AG10803 (cell line): ENCODE data around the gene NANS.
"Not testable (repeated sequence)": the region's sequence is repeated elsewhere in the genome, so short reads cannot be mapped to it uniquely, and the experiment has no call there.

ENCODE experiments used
- DNase-seq: peaks from one replicate; pipeline ENCODE4 v3.0.0; 2010; ENCODE audit warnings: low read depth
- H3K4me3 ChIP-seq: 2 replicates; pipeline ENCODE4 v1.5.1; 2011; ENCODE audit warnings: mild to moderate bottlenecking, low read length, control low read depth
- TF ChIP-seq, protein P1 (sequence below): conservative IDR thresholded peaks from 2 replicates; pipeline ENCODE4 v1.5.1; 2011; ENCODE audit warnings: mild to moderate bottlenecking, low read length, control low read depth, inconsistent platforms

NANS gene

DNA sequence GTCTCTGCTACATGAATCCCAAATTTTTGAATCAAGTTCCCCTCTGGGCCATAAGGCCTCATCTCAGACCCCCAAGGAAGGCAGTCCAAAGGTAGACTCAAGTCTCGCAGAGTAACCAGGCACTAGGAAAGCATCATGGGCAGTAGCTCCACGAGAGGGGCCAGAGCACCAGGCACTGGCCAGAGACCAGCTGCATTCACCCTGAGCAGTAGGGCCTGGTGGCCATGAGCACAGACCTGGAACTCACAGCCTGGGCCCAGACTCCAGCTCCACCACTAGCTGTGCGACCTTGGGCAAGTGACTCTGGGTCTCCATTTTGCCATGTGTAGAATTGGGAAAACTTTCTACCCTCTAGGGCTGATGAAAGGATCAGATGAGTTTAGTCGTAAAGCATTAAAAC, 28.5 kb downstream of the NANS start:
- H3K4me3 ChIP-seq, result no peak overlapping the region
- no peak for DNase-seq
- TF ChIP-seq, protein P1, sequence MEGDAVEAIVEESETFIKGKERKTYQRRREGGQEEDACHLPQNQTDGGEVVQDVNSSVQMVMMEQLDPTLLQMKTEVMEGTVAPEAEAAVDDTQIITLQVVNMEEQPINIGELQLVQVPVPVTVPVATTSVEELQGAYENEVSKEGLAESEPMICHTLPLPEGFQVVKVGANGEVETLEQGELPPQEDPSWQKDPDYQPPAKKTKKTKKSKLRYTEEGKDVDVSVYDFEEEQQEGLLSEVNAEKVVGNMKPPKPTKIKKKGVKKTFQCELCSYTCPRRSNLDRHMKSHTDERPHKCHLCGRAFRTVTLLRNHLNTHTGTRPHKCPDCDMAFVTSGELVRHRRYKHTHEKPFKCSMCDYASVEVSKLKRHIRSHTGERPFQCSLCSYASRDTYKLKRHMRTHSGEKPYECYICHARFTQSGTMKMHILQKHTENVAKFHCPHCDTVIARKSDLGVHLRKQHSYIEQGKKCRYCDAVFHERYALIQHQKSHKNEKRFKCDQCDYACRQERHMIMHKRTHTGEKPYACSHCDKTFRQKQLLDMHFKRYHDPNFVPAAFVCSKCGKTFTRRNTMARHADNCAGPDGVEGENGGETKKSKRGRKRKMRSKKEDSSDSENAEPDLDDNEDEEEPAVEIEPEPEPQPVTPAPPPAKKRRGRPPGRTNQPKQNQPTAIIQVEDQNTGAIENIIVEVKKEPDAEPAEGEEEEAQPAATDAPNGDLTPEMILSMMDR, result no peak

DNA sequence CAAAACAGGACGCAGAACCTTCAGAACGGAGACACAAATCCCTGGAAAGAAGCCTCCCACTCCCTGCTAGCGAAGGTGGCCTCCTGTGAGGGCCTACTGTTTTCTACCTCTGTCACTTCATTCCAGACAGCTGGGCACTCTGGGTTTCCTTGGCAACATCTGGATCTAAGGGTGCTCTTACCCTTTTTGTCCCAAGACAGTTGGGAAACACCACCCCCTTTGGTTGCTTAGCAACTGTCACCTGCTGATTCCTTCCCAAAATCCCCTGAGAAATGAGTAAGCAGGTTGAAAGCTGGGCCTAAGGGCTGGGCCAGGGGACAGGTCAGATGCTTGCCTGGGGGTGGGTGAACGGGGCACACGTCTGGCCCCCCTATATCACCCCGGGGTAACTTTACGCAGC, 29.4 kb downstream of the NANS start:
- no peak overlapping the region for H3K4me3 ChIP-seq
- no peak for DNase-seq
- TF ChIP-seq, protein P1, result no peak

DNA sequence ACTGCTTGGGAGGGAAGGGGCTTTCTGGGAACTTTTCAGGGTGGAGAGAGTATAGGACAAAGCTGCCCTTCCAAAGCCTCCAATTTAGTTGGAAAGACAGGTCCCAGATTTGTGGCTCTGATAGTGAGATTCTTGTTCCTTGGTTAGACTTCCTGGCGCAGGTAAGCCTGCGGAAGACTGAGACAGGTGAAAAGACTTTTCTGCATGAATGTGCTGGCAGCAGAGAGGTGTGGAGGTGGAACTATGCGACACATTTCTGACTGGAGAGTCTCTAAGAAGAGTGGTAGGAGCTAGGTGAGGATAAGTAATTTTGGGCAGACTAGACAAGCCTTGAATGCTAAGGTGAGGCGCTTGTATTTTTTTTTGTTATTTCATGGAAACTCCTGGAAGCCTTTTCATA, 29.9 kb downstream of the NANS start:
- TF ChIP-seq, protein P1, result no peak
- DNase-seq, result no peak
- no peak overlapping the region for H3K4me3 ChIP-seq

DNA sequence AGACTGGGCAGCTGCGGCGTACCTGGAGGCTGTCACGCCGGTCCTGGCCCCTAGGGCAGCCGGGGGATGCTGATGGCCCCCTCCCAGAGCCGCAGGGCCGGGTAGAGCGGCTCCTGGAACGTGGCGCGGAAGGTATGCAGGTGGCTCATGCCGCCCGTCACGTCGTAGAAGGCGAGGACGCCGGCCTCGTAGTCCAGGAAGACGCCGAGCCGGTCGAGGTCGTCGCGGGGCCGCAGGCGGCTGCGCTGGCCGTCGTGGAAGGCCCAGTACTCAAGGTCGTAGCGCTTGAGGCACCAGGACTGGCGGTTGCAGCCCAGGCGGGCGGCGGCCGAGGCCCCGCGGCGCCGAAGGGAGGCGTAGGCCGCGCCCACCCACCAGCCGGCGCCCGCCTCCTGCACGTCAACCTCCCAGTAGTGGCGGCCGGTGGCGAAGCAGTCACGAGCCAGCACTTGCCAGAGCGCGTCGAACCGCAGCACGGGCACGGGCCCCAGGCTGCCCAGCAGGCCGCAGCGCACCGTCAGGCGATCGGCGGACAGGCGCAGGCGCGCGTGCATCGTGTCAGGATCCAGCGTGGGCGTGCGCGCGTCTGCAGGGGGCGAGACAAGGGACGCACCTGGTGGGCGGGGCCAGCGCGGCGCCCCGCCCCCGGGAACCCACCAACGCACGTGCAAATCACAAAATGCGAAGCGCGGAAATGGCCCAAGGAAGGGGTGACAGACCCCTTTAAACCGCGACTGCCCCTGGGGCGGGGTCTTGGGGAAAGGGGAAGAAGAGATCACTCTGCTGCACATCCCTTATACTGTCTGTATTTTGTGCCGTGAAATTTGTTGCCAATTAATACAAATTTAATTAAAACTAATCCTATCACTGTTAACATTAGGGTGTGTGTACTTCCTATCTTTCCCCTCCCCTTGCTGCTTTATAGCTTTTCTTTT, 31.2 kb downstream of the NANS start:
- H3K4me3 ChIP-seq, result peak overlapping the region; percentile 27
- TF ChIP-seq, protein P1, result no peak
- peak; percentile 50 for DNase-seq

DNA sequence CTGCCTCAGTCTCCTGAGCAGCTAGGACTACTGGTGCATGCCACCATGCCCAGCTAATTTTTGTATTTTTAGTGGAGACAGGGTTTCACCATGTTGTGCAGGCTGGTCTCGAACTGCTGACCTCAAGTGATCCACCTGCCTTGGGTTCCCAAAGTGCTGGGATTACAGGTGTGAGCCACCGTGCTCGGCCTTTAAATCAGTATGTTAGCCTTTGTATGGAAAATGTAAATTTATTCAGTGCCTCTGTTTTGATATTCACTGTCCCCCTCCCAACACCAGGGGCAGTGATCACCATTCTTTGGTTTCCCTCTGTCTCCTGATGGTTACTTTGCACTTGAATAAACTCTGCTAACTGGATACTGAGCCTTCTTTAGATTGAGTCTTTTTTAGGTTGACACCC, 34.1 kb downstream of the NANS start:
- not testable (repeated sequence) for DNase-seq, H3K4me3 ChIP-seq

DNA sequence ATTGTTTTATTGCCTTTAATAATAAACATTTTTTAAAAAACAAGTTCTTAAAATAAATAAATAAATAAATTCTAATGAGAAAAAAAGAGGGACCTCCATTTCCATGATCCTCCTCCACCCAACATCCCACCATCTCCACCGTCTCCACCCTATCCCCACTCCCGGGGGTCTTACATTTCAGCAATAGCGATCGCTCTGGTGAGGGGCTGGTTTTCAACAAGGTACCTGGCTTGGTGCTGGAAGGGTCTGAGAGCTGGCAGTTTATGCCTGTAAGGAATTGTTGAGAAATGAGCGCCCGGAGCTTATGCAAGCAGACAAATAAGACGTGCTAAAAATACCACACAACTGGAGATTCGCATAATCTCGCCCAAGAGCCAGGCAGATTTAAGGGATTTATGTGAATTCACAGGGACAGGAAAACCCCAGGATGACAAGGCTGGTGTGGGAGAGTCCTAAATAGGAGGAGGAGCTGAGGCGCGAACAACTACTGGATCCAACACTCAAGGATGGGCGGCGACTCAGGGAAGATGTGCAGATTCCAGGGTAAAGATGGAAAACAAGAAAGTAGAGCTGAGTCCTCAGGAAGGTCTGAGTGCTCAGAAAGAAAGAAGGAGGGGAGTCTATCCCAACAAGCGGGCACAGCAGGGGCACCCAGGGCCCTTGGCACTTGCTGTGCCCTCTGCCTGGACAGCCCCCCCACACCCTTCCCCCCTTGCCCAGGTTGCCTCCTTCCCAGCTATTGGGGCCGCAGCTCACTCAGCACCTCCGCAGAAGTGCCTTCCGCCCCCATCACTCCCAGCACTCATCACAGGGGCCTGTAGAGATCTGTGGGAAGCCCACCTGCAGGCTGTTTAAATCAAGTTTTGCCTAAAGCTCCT, 35.4 kb downstream of the NANS start:
- H3K4me3 ChIP-seq, result no peak overlapping the region
- TF ChIP-seq, protein P1, result no peak
- peak; percentile 56 for DNase-seq

DNA sequence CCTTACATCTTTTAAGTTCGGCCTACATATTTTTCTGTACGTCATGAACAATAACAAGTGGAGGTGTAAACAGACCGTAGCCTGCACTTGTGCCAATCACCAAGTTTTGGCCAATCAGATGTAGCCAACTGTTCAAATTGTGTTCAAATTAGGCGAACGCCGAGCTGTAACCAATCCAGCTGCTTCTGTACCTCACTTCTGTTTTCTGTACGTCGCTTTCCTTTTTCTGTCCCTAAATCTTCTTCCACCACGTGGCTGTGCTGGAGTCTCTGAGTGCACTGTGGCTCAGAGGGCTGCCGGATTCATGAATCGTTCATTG, 36.0 kb downstream of the NANS start:
- DNase-seq, result no peak
- H3K4me3 ChIP-seq, result no peak overlapping the region
- TF ChIP-seq, protein P1, result no peak
